Endothelial cell of umbilical vein (primary cell): Measurements from ENCODE around the gene MTHFR. TPM values are rescaled to one million over a fixed set of nuclear protein-coding genes. Genes with fewer than 3 reads are reported as not detected.

Experiments used
- BruUV-seq: library from RNA; stranded (reverse); fragments of 400-500 nt; replicated peaks from 2 replicates; lab custom pipeline; 2021; lab: Mats Ljungman, UMichigan
- CTCF ChIA-PET: fragments of 300-600, 350-600 bp; sonication (Branson Sonifier 250); formaldehyde crosslinking; loops from one replicate; lab custom pipeline; 2021; ENCODE audit warnings: antibody characterized with exemption, inconsistent platforms; lab: Charles Lee
- POLR2A ChIA-PET: fragments of 300-600, 350-600 bp; sonication (Branson Sonifier 250); formaldehyde crosslinking; loops from one replicate; lab custom pipeline; 2021; ENCODE audit warnings: antibody characterized with exemption, inconsistent platforms; lab: Charles Lee
- DNase-seq: peaks from one replicate; pipeline ENCODE4 v3.0.0-alpha.2; 2011; ENCODE audit warnings: low read depth, low spot score
- FAIRE-seq: peaks from 2 replicates; lab custom pipeline; 2011; peaks lifted over from hg19 to GRCh38; lab: Jason Lieb, UNC
- H2AFZ ChIP-seq: 2 replicates; pipeline ENCODE4 v1.6.0; 2012; ENCODE audit warnings: low read depth, low read length, control low read depth, inconsistent platforms
- H3K27ac ChIP-seq: 2 replicates; pipeline ENCODE4 v1.5.1; 2011; ENCODE audit warnings: low read depth, mild to moderate bottlenecking, control low read depth, low read length, moderate library complexity; ENCODE audit not compliant: insufficient read depth
- H3K27me3 ChIP-seq, 2 experiments: 2 replicates each; pipeline versions ENCODE4 v1.6.0 to v1.6.1; 2011; ENCODE audit warnings: low read length in 2 of 2, mixed read lengths in 1 of 2; ENCODE audit not compliant: control insufficient read depth in 2 of 2, insufficient read depth in 2 of 2
- H3K36me3 ChIP-seq, 2 experiments: 2 replicates in 1 of 2; 3 replicates in 1 of 2; pipeline ENCODE4 v1.5.1; 2011; ENCODE audit warnings: low read length in 2 of 2, mild to moderate bottlenecking in 1 of 2, moderate library complexity in 1 of 2; ENCODE audit not compliant: control insufficient read depth in 2 of 2, insufficient read depth in 2 of 2; ENCODE audit errors: extremely low read depth in 1 of 2
- H3K4me1 ChIP-seq: 3 replicates; pipeline ENCODE4 v1.5.1; 2011; ENCODE audit warnings: mild to moderate bottlenecking, low read length; ENCODE audit not compliant: control insufficient read depth, insufficient read depth; ENCODE audit errors: extremely low read depth
- H3K4me2 ChIP-seq: 2 replicates; pipeline ENCODE4 v1.6.1; 2011; ENCODE audit warnings: low read length, control low read depth, mixed read lengths; ENCODE audit not compliant: insufficient read depth
- H3K4me3 ChIP-seq, 3 experiments: fragments of 200-600 bp in 1 of 3; sonication (generic), shearing (Covaris generic) in 1 of 3; replicated peaks in 1 of 3; 2 replicates each; pipeline ENCODE4 v1.5.1; 2011 to 2016; ENCODE audit warnings: control low read depth in 3 of 3, low read length in 3 of 3, mild to moderate bottlenecking in 2 of 3, inconsistent platforms in 1 of 3, low read depth in 1 of 3, moderate library complexity in 1 of 3; ENCODE audit not compliant: insufficient read depth in 1 of 3
- H3K79me2 ChIP-seq: 2 replicates; pipeline ENCODE4 v1.6.0; 2012; ENCODE audit warnings: low read length, inconsistent platforms; ENCODE audit not compliant: control insufficient read depth, insufficient read depth
- H3K9ac ChIP-seq: replicated peaks from 2 replicates; pipeline ENCODE3; 2011; ENCODE audit warnings: low read length, control low read depth; ENCODE audit not compliant: insufficient read depth; ENCODE audit errors: extremely low read depth
- H3K9me1 ChIP-seq: replicated peaks from 3 replicates; pipeline ENCODE4 v1.6.0; 2011; ENCODE audit warnings: mild to moderate bottlenecking, low read length; ENCODE audit not compliant: control insufficient read depth, insufficient read depth; ENCODE audit errors: extremely low read depth
- H3K9me3 ChIP-seq: replicated peaks from 2 replicates; pipeline ENCODE4 v1.5.1; 2012; ENCODE audit warnings: low read length, inconsistent platforms; ENCODE audit not compliant: control insufficient read depth, insufficient read depth
- H4K20me1 ChIP-seq: replicated peaks from 2 replicates; pipeline ENCODE3; 2011; ENCODE audit warnings: mild to moderate bottlenecking, low read length; ENCODE audit not compliant: control insufficient read depth, insufficient read depth; ENCODE audit errors: extremely low read depth
- CTCF ChIP-seq, 2 donors: IDR thresholded peaks; 1 replicate in 1 of 2; 2 replicates in 1 of 2; pipeline ENCODE4 v1.5.1; 2011; ENCODE audit warnings: low read length in 2 of 2, mild to moderate bottlenecking in 2 of 2, moderate library complexity in 2 of 2, control low read depth in 1 of 2, inconsistent platforms in 1 of 2, low read depth in 1 of 2; ENCODE audit not compliant: insufficient read depth in 1 of 2; ENCODE audit errors: extremely low read depth in 1 of 2
- EZH2 ChIP-seq: IDR thresholded peaks from 2 replicates; pipeline ENCODE4 v1.6.1; 2012; ENCODE audit warnings: borderline replicate concordance, low read depth, mild to moderate bottlenecking, moderate library complexity, low read length, inconsistent platforms; ENCODE audit not compliant: severe bottlenecking
- GATA2 ChIP-seq: IDR thresholded peaks from 2 replicates; pipeline ENCODE4 v1.7.0; 2011; ENCODE audit warnings: low read depth, mild to moderate bottlenecking, moderate library complexity, mixed read lengths, low read length; ENCODE audit not compliant: insufficient read length, insufficient read depth
- JUN ChIP-seq: IDR thresholded peaks from 2 replicates; pipeline ENCODE4 v1.6.1; 2011; ENCODE audit warnings: borderline replicate concordance, low read depth; ENCODE audit not compliant: insufficient read length, insufficient read depth
- MAX ChIP-seq: IDR thresholded peaks from 2 replicates; pipeline ENCODE4 v1.6.1; 2011; ENCODE audit not compliant: insufficient read depth, insufficient read length
- POLR2AphosphoS5 ChIP-seq: IDR thresholded peaks from 2 replicates; pipeline ENCODE4 v1.6.1; 2012; ENCODE audit warnings: low read depth, mild to moderate bottlenecking, control low read depth, low read length, moderate library complexity; ENCODE audit not compliant: insufficient read depth
- dilution Hi-C: fragments of 300-500 bp; cut with MboI; formaldehyde crosslinking; loops from one replicate; pipeline ENCODE4 v1.15.0; 2019; ENCODE audit warnings: low sequenced_read_pairs; ENCODE audit not compliant: extremely low pct_ligation_motif_present
- intact Hi-C: fragments of 100-400 bp; cut with micrococcal nuclease; formaldehyde crosslinking; loops from one replicate; pipeline ENCODE4 v1.10.0; 2022
- polyA plus RNA-seq, 4 experiments: library from polyadenylated mRNA; depleted of rRNA in 3 of 4; stranded (reverse) in 3 of 4; unstranded in 1 of 4; fragments of >200 nt; gene quantifications; 2 replicates each; pipeline versions ENCODE4 v1.2.1 to v1.2.3, GENCODE V29; 2011 to 2012; ENCODE audit warnings: missing spikeins in 1 of 4
- total RNA-seq: library from RNA; stranded (reverse); gene quantifications from 2 replicates; pipeline ENCODE4 v1.2.3, GENCODE V29; 2021

The MTHFR gene
- total and polyA plus RNA-seq, 2 donors (not counting 3 experiments of a cell fraction or from before 2014, with no cell fraction given) = 13.8 to 25.3 TPM

GRCh38 chr1:11799099-11799498 lies 6.7 kb downstream of the MTHFR start:
- CTCF ChIA-PET = no interaction called here
- FAIRE-seq = no peak

More at GRCh38 chr1:11799099-11799498, 6.7 kb downstream of the MTHFR start:
- H3K36me3 ChIP-seq = peaks cover 2 to 30% of the 10 kb centered on the region in 2 experiments
- no peaks in the 10 kb centered on the region for H3K27me3 ChIP-seq
- H4K20me1 ChIP-seq = no peaks in the 10 kb centered on the region
- no peak for DNase-seq
- no peak overlapping the region for H2AFZ ChIP-seq
- dilution Hi-C loops = no loop called here
- H3K4me2 ChIP-seq = no peak overlapping the region
- H3K9me1 ChIP-seq = no peaks in the 10 kb centered on the region
- H3K79me2 ChIP-seq = peaks cover 3% of the 10 kb centered on the region
- POLR2A ChIA-PET = no interaction called here
- no peaks in the 10 kb centered on the region for H3K9me3 ChIP-seq
- no peak overlapping the region for H3K9ac ChIP-seq
- intact Hi-C loops = no loop called here
- peaks cover 44% of the 10 kb centered on the region for H3K4me1 ChIP-seq
- no peak overlapping the region for H3K27ac ChIP-seq
- H3K4me3 ChIP-seq = no peak overlapping the region
- no TSS peak for BruUV-seq
- TF ChIP-seq EZH2 (no peak), MAX (no peak), JUN (no peak), CTCF (IDR thresholded peaks at IDR 0.05; ENCODE audit: extremely low read depth in 1 of 2, insufficient read depth in 1 of 2, low read depth in 1 of 2, low read length in 2 of 2) (no peak), GATA2 (no peak), POLR2AphosphoS5 (no peak)
